Heart left ventricle (tissue), 16 donors: ENCODE data around the gene NELFB. TPM values are rescaled to one million over a fixed set of nuclear protein-coding genes. Genes with fewer than 3 reads are reported as not detected.
A peak's percentile ranks its signal among the peaks of the same experiment; 100 is the strongest.

ENCODE experiments used
- ATAC-seq, 4 donors: fragments of 200-7000 bp; cut with Tn5 transposase; one replicate each; pipeline ENCODE4 v1.9.1; 2020 to 2022; ENCODE audit warnings: moderate library complexity in 4 of 4, mild to moderate bottlenecking in 3 of 4, moderate number of reproducible peaks in 1 of 4
- DNase-seq, 5 donors: peaks; one replicate each; pipeline ENCODE4 v3.0.0-alpha.2; 2020
- H3K27ac ChIP-seq, 12 donors: fragments of 200-600 bp; sonication (generic) in 4 of 12; one replicate each; pipeline versions ENCODE4 v1.5.0 to v1.8.0; 2016 to 2022; ENCODE audit warnings: mild to moderate bottlenecking in 2 of 12
- H3K27me3 ChIP-seq, 9 donors: fragments of 200-600 bp; sonication (generic) in 2 of 9; one replicate each; pipeline versions ENCODE4 v1.5.1 to v1.8.0; 2016 to 2022; ENCODE audit warnings: mild to moderate bottlenecking in 3 of 9
- H3K36me3 ChIP-seq, 9 donors: fragments of 200-600 bp; sonication (generic) in 2 of 9; one replicate each; pipeline versions ENCODE4 v1.5.0 to v1.8.0; 2018 to 2022; ENCODE audit warnings: mild to moderate bottlenecking in 2 of 9
- H3K4me1 ChIP-seq, 12 donors: fragments of 200-600 bp; sonication (generic) in 4 of 12; one replicate each; pipeline versions ENCODE4 v1.5.0 to v1.8.0; 2016 to 2022; ENCODE audit warnings: mild to moderate bottlenecking in 3 of 12
- H3K4me3 ChIP-seq, 12 donors: fragments of 200-600 bp; sonication (generic) in 4 of 12; one replicate each; pipeline versions ENCODE4 v1.5.0 to v1.8.0; 2017 to 2022; ENCODE audit warnings: mild to moderate bottlenecking in 9 of 12, moderate library complexity in 4 of 12
- H3K9me3 ChIP-seq, 12 donors: fragments of 200-600 bp; sonication (generic) in 4 of 12; one replicate each; pipeline versions ENCODE4 v1.5.0 to v1.8.0; 2016 to 2022; ENCODE audit warnings: mild to moderate bottlenecking in 1 of 12
- POLR2A ChIP-seq, 2 donors: fragments of 450-650 bp; IDR thresholded peaks; one replicate each; pipeline ENCODE4 v1.6.1; 2017; ENCODE audit warnings: antibody characterized with exemption in 2 of 2, mild to moderate bottlenecking in 2 of 2, moderate library complexity in 2 of 2
- WGBS, 4 donors: extraction: QIAGEN DNeasy Blood & Tissue Kit in 2 of 4; methylation state at CpG; one replicate each; pipeline versions ENCODE4 v1.1.5 to v1.1.7; 2013 to 2018; 5-methylcytosine and 5-hydroxymethylcytosine counted together
- intact Hi-C, 10 donors: fragments of 100-400 bp; cut with DNase I; formaldehyde crosslinking; loops; one replicate each; pipeline versions ENCODE4 v1.11.1 to v1.14.2; 2022
- polyA plus RNA-seq, 2 donors: library from polyadenylated mRNA; stranded (reverse); fragments of 200-250 nt; gene quantifications; one replicate each; pipeline ENCODE4 v1.2.3, GENCODE V29; 2013
- total RNA-seq, 9 donors: library from RNA; depleted of rRNA in 2 of 9; stranded (reverse); fragments of >200 nt in 2 of 9; fragmentation: NEBNext Ultra II Directional in 3 of 9; extraction: Animal tissue kit (Norgen Biotek cat#: 25700) in 3 of 9; gene quantifications; one replicate each; pipeline versions ENCODE4 v1.1.0 to v1.2.4, GENCODE V29; 2016 to 2023
- TF ChIP-seq, protein P1 (sequence below), 12 donors: fragments of 200-600 bp; sonication (generic) in 4 of 12; IDR thresholded peaks; one replicate each; pipeline versions ENCODE4 v1.5.0 to v1.8.0; 2018 to 2022; ENCODE audit warnings: antibody characterized with exemption in 12 of 12, mild to moderate bottlenecking in 5 of 12
- donor health status: ischemic (EF 13 %, LVEDD 7.1; RV severe dilation, severe dysfunction).
- donor health status: healthy with polysubstance abuse.
- donor health status: DM: no; HTN: yes; CAD: no.
- donor health status: DM: no; HTN: no; CAD: no.
- donor health status: ischemic (EF 25% LVEDD 6.9; RV normal size, moderate dysfunction).
- donor health status: ischemic (EF 25% LVEDD 5.7; RV mildly dilated, moderate dysfunction).
- donor health status: healthy.
- donor health status: DM: yes; HTN: yes; CAD: no.
- donor health status: ischemic (EF 35%, LVEDD 5.7; RV mildly dilated, moderate dysfunction).
- donor health status: nonischemic (EF 11% LVEDD 7.7; RV severe dilation, severe dysfunction).
- donor health status: DM: yes; HTN: yes; CAD: no.
- donor health status: PGD.
- donor health status: ischemic (EF 29% LVEDD 5.4; RV normal size, mild dysfunction).
- donor health status: nonischemic (EF 23%, LVEDD 6.1; RV moderate dilation, normal function).

Gene NELFB
- total and polyA plus RNA-seq, 11 donors = 31.4 to 77.8 (median 38.1) TPM

DNA sequence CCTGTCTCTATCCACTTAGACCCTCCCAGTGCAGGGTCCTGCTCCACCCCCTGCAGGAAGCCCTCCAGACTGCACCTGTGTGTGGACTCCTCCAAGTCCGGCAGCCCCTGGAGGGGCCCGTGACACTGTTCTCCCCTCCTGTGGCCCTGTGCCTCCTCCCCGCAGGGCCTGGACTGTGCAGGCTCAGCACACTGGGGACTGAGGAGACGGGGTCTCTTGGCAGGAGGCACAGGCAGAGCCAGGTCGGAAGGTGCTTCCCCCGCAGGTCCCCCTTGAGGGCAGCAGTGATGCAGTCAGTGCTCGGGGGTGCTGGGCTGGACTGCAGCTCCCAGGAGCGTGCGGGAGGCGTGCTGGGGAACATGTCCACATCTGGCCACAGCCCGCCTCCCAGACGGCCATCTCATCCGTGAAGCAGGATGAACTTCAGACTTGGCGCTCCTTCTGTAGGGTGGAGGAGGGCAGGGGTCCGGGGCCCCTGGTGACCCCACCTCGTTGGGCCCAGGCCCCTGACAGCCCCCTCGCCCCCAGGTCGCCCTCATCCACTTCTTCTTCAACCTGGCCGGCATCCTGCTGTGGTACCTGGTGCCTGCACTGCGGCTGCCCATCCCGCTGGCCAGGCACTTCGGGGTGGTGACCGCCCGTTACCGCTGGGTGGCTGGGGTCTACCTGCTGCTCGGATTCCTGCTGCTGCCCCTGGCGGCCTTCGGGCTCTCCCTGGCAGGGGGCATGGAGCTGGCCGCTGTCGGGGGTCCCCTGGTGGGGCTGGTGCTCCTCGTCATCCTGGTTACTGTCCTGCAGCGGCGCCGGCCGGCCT lies 19.5 kb upstream of the NELFB start:
- TF ChIP-seq, protein P1, sequence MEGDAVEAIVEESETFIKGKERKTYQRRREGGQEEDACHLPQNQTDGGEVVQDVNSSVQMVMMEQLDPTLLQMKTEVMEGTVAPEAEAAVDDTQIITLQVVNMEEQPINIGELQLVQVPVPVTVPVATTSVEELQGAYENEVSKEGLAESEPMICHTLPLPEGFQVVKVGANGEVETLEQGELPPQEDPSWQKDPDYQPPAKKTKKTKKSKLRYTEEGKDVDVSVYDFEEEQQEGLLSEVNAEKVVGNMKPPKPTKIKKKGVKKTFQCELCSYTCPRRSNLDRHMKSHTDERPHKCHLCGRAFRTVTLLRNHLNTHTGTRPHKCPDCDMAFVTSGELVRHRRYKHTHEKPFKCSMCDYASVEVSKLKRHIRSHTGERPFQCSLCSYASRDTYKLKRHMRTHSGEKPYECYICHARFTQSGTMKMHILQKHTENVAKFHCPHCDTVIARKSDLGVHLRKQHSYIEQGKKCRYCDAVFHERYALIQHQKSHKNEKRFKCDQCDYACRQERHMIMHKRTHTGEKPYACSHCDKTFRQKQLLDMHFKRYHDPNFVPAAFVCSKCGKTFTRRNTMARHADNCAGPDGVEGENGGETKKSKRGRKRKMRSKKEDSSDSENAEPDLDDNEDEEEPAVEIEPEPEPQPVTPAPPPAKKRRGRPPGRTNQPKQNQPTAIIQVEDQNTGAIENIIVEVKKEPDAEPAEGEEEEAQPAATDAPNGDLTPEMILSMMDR (IDR thresholded peaks at IDR 0.05) = no peak
- ATAC-seq = no peak
- H3K27me3 ChIP-seq = peaks cover 0 to 29% (median 19%) of the 10 kb centered on the region in 9 donors
- WGBS, 4 donors = 67 to 84% (median 70%) methylated on average over 25 to 35 of the region's 35 CpGs
- H3K4me1 ChIP-seq = peaks cover 0 to 50% (median 27%) of the 10 kb centered on the region in 12 donors
- peak overlapping the region in 10 of 12 donors; percentile 4 to 41 (median 32) for H3K4me3 ChIP-seq
- intact Hi-C loops = loop anchor here in 2 of 10 donors (5.0 to 10.0 kb wide), 2 partner anchors 118 to 451 kb away; no protein-coding TSS in a partner anchor
- no peaks in the 10 kb centered on the region for H3K9me3 ChIP-seq
- no peak overlapping the region for H3K27ac ChIP-seq
- no peaks in the 10 kb centered on the region for H3K36me3 ChIP-seq
- DNase-seq = no peak

DNA sequence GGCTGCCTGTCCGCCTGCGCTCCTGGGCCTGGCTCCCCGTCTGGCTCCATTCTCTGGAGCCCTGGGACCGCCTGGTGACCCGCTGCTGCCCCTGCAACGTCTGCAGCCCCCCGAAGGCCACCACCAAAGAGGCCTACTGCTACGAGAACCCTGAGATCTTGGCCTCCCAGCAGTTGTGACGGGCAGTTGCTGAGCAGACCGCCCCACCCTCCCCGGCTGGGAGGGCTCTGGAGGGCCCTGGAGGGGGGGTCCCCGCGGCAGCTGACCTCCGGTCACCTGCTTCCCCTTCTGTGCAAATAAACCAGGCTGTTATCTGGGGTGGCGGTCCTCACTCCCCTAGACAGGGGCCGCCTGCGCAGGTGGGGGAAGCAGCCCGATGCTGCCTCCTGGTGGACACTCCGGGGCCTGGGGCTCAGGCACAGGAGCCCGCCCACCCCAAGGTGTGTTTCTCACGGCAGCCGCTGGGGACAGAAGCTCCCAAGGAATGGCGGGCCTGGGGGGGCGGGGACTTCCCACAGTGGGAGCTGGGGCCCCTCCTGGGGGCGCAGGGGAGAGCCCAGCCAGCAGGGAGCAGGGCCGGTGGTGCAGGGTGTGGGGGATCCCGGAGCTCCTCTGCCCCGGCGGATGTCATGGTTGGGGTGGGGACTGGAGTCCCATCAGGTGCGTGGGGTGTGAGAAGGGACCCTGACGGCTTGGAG lies 18.7 kb upstream of the NELFB start:
- H3K9me3 ChIP-seq = no peaks in the 10 kb centered on the region
- peak overlapping the region in 1 of 12 donors; percentile 37 for H3K27ac ChIP-seq
- peak overlapping the region in 10 of 12 donors; percentile 4 to 41 (median 32) for H3K4me3 ChIP-seq
- no peaks in the 10 kb centered on the region for H3K36me3 ChIP-seq
- peak; percentile 21 to 54 (median 43) for ATAC-seq
- TF ChIP-seq, protein P1 (IDR thresholded peaks at IDR 0.05) = peak; percentile 91 to 100 (median 98)
- peak in 1 of 2 donors; percentile 18 for TF ChIP-seq POLR2A (IDR thresholded peaks at IDR 0.05)
- peak; percentile 84 to 94 (median 87) for DNase-seq
- whole genome bisulfite sequencing, 4 donors = 10 to 17% (median 14%) methylated on average over 10 to 31 of the region's 31 CpGs
- H3K4me1 ChIP-seq = peaks cover 0 to 50% (median 27%) of the 10 kb centered on the region in 12 donors
- intact Hi-C loops = loop anchor here in 2 of 10 donors (5.0 to 10.0 kb wide), 2 partner anchors 119 to 452 kb away; no protein-coding TSS in a partner anchor
- peaks cover 0 to 21% (median 13%) of the 10 kb centered on the region in 9 donors for H3K27me3 ChIP-seq

DNA sequence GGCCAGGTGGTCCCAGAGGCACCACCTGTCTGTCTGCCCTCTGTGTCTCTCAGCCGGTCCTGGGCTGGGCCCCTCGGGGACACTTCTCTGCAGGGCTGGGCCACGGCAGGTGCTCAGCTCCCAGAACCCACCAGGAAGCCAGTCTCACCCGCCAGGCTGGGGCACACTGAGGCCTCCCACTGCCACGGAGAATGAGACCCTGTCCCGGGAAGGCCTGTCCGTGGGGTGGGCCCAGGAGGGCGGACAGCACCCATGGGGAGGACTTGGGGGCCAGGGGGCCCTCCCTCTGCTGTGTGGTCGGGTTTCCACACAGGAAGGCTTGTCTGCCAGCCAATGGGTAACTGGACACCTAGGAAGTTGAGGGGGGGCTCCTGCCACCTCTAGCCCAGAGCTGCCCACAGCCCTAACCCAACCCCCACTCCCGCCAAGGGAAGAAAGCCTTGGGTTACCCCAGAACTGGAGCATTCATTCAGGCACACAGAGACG lies 18.1 kb upstream of the NELFB start:
- Histone ChIP-seq H3K4me1 (peaks cover 0 to 53% (median 28%) of the 10 kb centered on the region in 12 donors), H3K36me3 (peaks cover 0 to 3% (median under 1%) of the 10 kb centered on the region in 9 donors), H3K4me3 (peak overlapping the region in 8 of 12 donors; percentile 23 to 41 (median 32)), H3K9me3 (no peaks in the 10 kb centered on the region), H3K27ac (peak overlapping the region in 2 of 12 donors; percentile 9 to 37), H3K27me3 (peaks cover 0 to 15% (median 9%) of the 10 kb centered on the region in 9 donors)
- ATAC-seq (no peak), DNase-seq (no peak)
- intact Hi-C loops = loop anchor here in 2 of 10 donors (5.0 to 10.0 kb wide), 2 partner anchors 120 to 452 kb away; no protein-coding TSS in a partner anchor
- TF ChIP-seq, protein P1 (IDR thresholded peaks at IDR 0.05) = no peak
- no peak for TF ChIP-seq POLR2A (IDR thresholded peaks at IDR 0.05)
- 43 to 92% (median 72%) methylated on average over 2 to 11 of the region's 11 CpGs for WGBS, 4 donors
